IPS-18a (cell line): ENCODE measurements around the gene DMD.

Experiments
- H3K27ac ChIP-seq: one replicate; pipeline ENCODE4 v1.5.1; 2013; ENCODE audit warnings: low read length
- H3K27me3 ChIP-seq: one replicate; pipeline ENCODE4 v1.6.1; 2013; ENCODE audit warnings: mild to moderate bottlenecking, low read length; ENCODE audit not compliant: control insufficient read depth, insufficient read depth
- H3K36me3 ChIP-seq: one replicate; pipeline ENCODE4 v1.6.1; 2013; ENCODE audit warnings: low read depth, low read length; ENCODE audit not compliant: control insufficient read depth
- H3K4me1 ChIP-seq: one replicate; pipeline ENCODE4 v1.6.1; 2013; ENCODE audit warnings: low read depth, low read length; ENCODE audit not compliant: control insufficient read depth
- H3K4me3 ChIP-seq: one replicate; pipeline ENCODE4 v1.5.1; 2013; ENCODE audit warnings: low read length
- H3K9ac ChIP-seq: one replicate; pipeline ENCODE4 v1.6.1; 2013; ENCODE audit warnings: mild to moderate bottlenecking, low read length, moderate library complexity
- H3K9me3 ChIP-seq: one replicate; pipeline ENCODE4 v1.6.1; 2013; ENCODE audit warnings: low read depth, low read length; ENCODE audit not compliant: control insufficient read depth

The DMD gene

DNA sequence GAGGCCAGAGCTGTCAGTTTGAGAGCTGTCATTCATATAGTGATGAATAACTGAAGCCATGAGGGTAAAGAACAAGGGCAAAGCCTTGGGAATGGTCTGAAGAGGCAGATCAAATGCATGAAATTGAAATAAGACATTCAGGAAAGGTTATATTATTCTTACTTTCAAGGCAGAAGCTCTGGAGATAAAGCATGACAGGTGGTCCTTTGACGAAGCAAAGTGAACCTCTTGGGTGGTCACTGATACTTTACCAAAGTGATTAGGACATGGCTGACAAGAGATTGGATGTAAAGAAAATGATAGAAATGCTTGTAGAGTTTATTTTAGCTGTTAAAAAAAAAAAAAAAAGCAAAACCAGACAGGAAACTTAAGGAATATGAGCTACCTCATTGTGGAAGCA lies 1505.5 kb downstream of the DMD start:
- no peaks in the 10 kb centered on the region for H3K4me1 ChIP-seq
- H3K36me3 ChIP-seq = no peaks in the 10 kb centered on the region
- H3K9me3 ChIP-seq = no peaks in the 10 kb centered on the region
- no peaks in the 10 kb centered on the region for H3K27me3 ChIP-seq
- H3K4me3 ChIP-seq = no peak overlapping the region
- no peak overlapping the region for H3K9ac ChIP-seq
- H3K27ac ChIP-seq = no peak overlapping the region

- H3K36me3 ChIP-seq = no peaks in the 10 kb centered on the region
- no peaks in the 10 kb centered on the region for H3K27me3 ChIP-seq
- no peaks in the 10 kb centered on the region for H3K4me1 ChIP-seq
- H3K27ac ChIP-seq = no peak overlapping the region
- H3K4me3 ChIP-seq = no peak overlapping the region
- H3K9me3 ChIP-seq = no peaks in the 10 kb centered on the region
- no peak overlapping the region for H3K9ac ChIP-seq
Measured at GRCh38 chrX:31704938-31705337, 1506.4 kb downstream of the DMD start.

DNA sequence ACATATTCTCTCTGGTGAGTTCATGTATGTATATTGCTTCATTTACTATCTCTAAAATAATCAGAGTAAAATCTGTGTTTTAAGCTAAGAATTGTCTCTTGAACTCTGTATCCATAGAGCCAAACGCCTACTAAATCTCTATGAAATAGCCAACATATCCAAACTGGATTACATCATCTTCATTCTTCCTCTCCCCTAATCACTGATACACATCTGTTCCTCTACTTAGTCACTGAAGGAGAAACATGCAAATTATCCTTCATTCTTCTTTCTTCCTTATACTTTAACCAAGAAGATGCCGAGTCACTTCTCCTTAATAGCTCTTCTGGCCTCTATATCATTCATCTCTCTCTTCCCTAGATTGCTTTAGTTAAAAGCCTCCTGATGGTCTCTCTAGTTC lies 1509.1 kb downstream of the DMD start:
- Histone ChIP-seq H3K4me1 (no peaks in the 10 kb centered on the region), H3K27ac (no peak overlapping the region), H3K27me3 (no peaks in the 10 kb centered on the region), H3K36me3 (no peaks in the 10 kb centered on the region), H3K9ac (no peak overlapping the region), H3K4me3 (no peak overlapping the region), H3K9me3 (no peaks in the 10 kb centered on the region)

GRCh38 chrX:31697294-31697916 lies 1513.9 kb downstream of the DMD start:
- Histone ChIP-seq H3K4me1 (no peaks in the 10 kb centered on the region), H3K36me3 (no peaks in the 10 kb centered on the region), H3K27ac (no peak overlapping the region), H3K27me3 (no peaks in the 10 kb centered on the region), H3K9me3 (peaks cover 15% of the 10 kb centered on the region), H3K9ac (no peak overlapping the region), H3K4me3 (no peak overlapping the region)

DNA sequence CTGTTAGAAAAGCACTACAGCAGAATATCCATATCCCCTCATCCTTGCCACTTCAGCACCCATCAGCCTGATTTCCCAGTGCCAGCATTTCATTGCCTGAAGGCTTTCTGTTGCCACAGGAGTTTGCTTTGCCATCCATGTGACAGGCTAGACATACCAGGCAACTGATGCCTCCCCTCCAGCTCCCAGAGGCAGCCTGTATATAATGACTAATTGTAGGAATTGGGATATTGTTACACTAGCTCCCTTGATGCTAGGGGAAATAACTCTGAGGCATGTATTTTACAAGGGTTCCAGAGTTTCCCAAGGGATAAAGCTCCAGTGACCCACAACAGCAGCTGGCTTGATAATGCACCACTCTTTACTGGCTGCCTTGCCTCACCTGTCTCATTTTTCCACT lies 1531.5 kb downstream of the DMD start:
- peaks cover 15% of the 10 kb centered on the region for H3K9me3 ChIP-seq
- no peak overlapping the region for H3K9ac ChIP-seq
- no peak overlapping the region for H3K4me3 ChIP-seq
- no peaks in the 10 kb centered on the region for H3K27me3 ChIP-seq
- no peak overlapping the region for H3K27ac ChIP-seq
- H3K36me3 ChIP-seq = no peaks in the 10 kb centered on the region
- H3K4me1 ChIP-seq = no peaks in the 10 kb centered on the region

GRCh38 chrX:31670245-31670644 lies 1541.1 kb downstream of the DMD start:
- Histone ChIP-seq H3K36me3 (no peaks in the 10 kb centered on the region), H3K9me3 (peaks cover 10% of the 10 kb centered on the region), H3K4me1 (no peaks in the 10 kb centered on the region), H3K27me3 (no peaks in the 10 kb centered on the region), H3K9ac (no peak overlapping the region), H3K27ac (no peak overlapping the region), H3K4me3 (no peak overlapping the region)

DNA sequence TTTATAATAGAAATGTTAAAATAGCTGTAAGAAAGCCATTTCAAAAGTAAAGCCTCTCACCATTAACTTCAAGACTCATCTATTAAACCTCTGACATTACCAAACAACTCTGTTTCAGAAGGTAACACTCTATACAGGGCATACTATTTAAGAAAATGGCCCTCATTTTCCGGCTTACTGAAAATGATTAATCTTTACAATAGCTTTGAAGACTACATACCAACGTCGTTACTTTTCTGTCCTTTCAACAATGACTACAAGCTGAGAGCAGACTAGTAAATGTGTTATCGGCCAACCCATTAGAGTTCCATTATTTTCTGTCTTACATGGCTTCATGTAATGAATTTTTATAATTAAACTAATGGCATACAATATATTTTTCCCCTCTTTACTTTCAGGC lies 1545.9 kb downstream of the DMD start:
- Histone ChIP-seq H3K27ac (no peak overlapping the region), H3K4me3 (no peak overlapping the region), H3K9me3 (peaks cover 14% of the 10 kb centered on the region), H3K36me3 (no peaks in the 10 kb centered on the region), H3K9ac (no peak overlapping the region), H3K27me3 (no peaks in the 10 kb centered on the region), H3K4me1 (no peaks in the 10 kb centered on the region)

- Histone ChIP-seq H3K27ac (no peak overlapping the region), H3K27me3 (no peaks in the 10 kb centered on the region), H3K4me3 (no peak overlapping the region), H3K9me3 (peaks cover 7% of the 10 kb centered on the region), H3K9ac (no peak overlapping the region), H3K36me3 (no peaks in the 10 kb centered on the region), H3K4me1 (no peaks in the 10 kb centered on the region)
Measured at GRCh38 chrX:31663172-31663571, 1548.2 kb downstream of the DMD start.

GRCh38 chrX:31661280-31661810 lies 1550.0 kb downstream of the DMD start:
- Histone ChIP-seq H3K4me1 (no peaks in the 10 kb centered on the region), H3K36me3 (no peaks in the 10 kb centered on the region), H3K27me3 (no peaks in the 10 kb centered on the region), H3K4me3 (no peak overlapping the region), H3K9ac (no peak overlapping the region), H3K9me3 (peaks cover 11% of the 10 kb centered on the region), H3K27ac (no peak overlapping the region)

GRCh38 chrX:31658360-31658759 lies 1553.0 kb downstream of the DMD start:
- Histone ChIP-seq H3K9ac (no peak overlapping the region), H3K27ac (no peak overlapping the region)

DNA sequence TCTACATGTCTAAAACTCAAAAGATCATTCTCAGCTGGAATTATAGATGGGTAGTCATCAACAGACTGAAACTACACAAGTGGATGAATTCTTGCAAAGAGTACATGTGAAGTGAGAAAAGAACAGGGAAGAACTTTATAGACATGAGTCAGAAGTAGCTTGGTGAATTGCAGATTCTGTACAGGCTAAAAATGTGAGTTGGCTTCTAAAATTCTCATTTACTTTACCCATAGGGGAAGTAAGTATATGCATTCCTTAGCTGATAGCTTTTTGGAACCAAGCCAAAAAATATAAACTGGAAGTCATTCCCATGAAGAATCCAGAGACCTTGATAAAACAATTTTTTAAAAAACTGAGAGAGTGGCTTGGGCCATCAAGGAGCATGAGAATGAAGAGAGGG lies 1555.3 kb downstream of the DMD start:
- no peak overlapping the region for H3K27ac ChIP-seq
- H3K36me3 ChIP-seq = no peaks in the 10 kb centered on the region
- no peaks in the 10 kb centered on the region for H3K4me1 ChIP-seq
- no peak overlapping the region for H3K9ac ChIP-seq
- peaks cover 4% of the 10 kb centered on the region for H3K9me3 ChIP-seq
- H3K27me3 ChIP-seq = no peaks in the 10 kb centered on the region
- H3K4me3 ChIP-seq = no peak overlapping the region

More at GRCh38 chrX:31658360-31658759, 1553.0 kb downstream of the DMD start:
- H3K4me1 ChIP-seq = no peaks in the 10 kb centered on the region
- H3K9me3 ChIP-seq = peaks cover 9% of the 10 kb centered on the region
- H3K36me3 ChIP-seq = no peaks in the 10 kb centered on the region
- no peak overlapping the region for H3K4me3 ChIP-seq
- no peaks in the 10 kb centered on the region for H3K27me3 ChIP-seq

- Histone ChIP-seq H3K9me3 (peaks cover 4% of the 10 kb centered on the region), H3K36me3 (no peaks in the 10 kb centered on the region), H3K4me1 (no peaks in the 10 kb centered on the region), H3K27ac (no peak overlapping the region), H3K9ac (no peak overlapping the region), H3K27me3 (no peaks in the 10 kb centered on the region), H3K4me3 (no peak overlapping the region)
Measured at GRCh38 chrX:31653422-31653821, 1557.9 kb downstream of the DMD start.
